Breast epithelium (tissue), 4 donors: ENCODE results near the gene CACNA2D3. TPM values are rescaled to one million over a fixed set of nuclear protein-coding genes. Genes with fewer than 3 reads are reported as not detected.

Experiments used
- DNase-seq, 2 donors: peaks; one replicate each; pipeline ENCODE4 v3.0.0-alpha.2; 2019; ENCODE audit warnings: low spot score in 2 of 2
- H3K27ac ChIP-seq, 2 donors: fragments of 200-600 bp; sonication (generic) in 1 of 2; one replicate each; pipeline ENCODE4 v1.5.1; 2016 to 2019; ENCODE audit warnings: mild to moderate bottlenecking in 1 of 2
- H3K27me3 ChIP-seq, 2 donors: fragments of 200-600 bp; sonication (generic) in 1 of 2; one replicate each; pipeline versions ENCODE4 v1.5.1 to v1.6.0; 2017 to 2019; ENCODE audit warnings: control low read depth in 1 of 2, mild to moderate bottlenecking in 1 of 2
- H3K36me3 ChIP-seq: fragments of 200-600 bp; one replicate; pipeline ENCODE4 v1.5.1; 2019
- H3K4me1 ChIP-seq, 2 donors: fragments of 200-600 bp; sonication (generic); one replicate each; pipeline ENCODE4 v1.5.1; 2016 to 2019; ENCODE audit warnings: control low read depth in 1 of 2
- H3K4me3 ChIP-seq, 3 donors: fragments of 200-600 bp; sonication (generic); 1 replicate in 2 of 3; 2 replicates in 1 of 3; pipeline ENCODE4 v1.5.1; 2016 to 2019; ENCODE audit warnings: mild to moderate bottlenecking in 3 of 3, moderate library complexity in 2 of 3
- H3K9me3 ChIP-seq, 2 donors: fragments of 200-600 bp; sonication (generic) in 1 of 2; one replicate each; pipeline ENCODE4 v1.5.1; 2016 to 2019; ENCODE audit warnings: control low read depth in 1 of 2
- POLR2A ChIP-seq: fragments of 450-650 bp; IDR thresholded peaks from one replicate; pipeline ENCODE4 v1.6.1; 2016; ENCODE audit warnings: antibody characterized with exemption, mild to moderate bottlenecking, moderate library complexity
- POLR2AphosphoS5 ChIP-seq, 3 donors: sonication (generic); formaldehyde crosslinking; IDR thresholded peaks; one replicate each; pipeline ENCODE4 v1.6.1; 2017; ENCODE audit warnings: antibody characterized with exemption in 3 of 3
- intact Hi-C: fragments of 100-400 bp; cut with DNase I; formaldehyde crosslinking; loops from one replicate; pipeline ENCODE4 v1.15.1; 2023; ENCODE audit warnings: low total_unique reads
- total RNA-seq, 3 donors: library from RNA; depleted of rRNA; stranded (reverse); fragments of >200 nt; gene quantifications; one replicate each; pipeline ENCODE4 v1.1.0, GENCODE V29; 2016
- TF ChIP-seq, protein P1 (sequence below), 3 donors: fragments of 450-650 bp; IDR thresholded peaks; one replicate each; pipeline ENCODE4 v1.5.1; 2016 to 2017; ENCODE audit warnings: antibody characterized with exemption in 3 of 3, mild to moderate bottlenecking in 3 of 3, moderate library complexity in 3 of 3

Gene CACNA2D3
- total RNA-seq, 3 donors from 2014 or later = 0.59 to 3.4 (median 2.3) TPM

DNA sequence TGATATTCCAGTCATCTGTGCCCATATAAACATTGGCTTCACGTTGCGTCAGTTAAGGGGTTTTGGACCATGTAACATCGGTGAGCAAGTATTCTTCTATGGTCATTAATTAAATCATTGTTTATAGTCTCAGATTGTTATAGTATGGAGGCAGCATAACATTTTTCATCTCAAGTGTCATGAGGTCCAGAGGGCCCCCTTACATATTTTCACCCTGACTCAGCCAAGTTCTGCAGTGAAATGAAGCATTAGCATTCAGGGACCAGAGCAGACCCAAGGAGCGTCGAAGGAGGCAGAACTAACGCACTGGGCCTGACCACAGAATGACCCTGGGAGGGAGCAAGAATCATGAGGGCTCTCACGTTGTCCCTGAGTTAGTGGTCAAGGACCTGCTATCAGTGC is 634.0 kb downstream of the CACNA2D3 start:
- no peaks in the 10 kb centered on the region for H3K27me3 ChIP-seq
- TF ChIP-seq, protein P1, sequence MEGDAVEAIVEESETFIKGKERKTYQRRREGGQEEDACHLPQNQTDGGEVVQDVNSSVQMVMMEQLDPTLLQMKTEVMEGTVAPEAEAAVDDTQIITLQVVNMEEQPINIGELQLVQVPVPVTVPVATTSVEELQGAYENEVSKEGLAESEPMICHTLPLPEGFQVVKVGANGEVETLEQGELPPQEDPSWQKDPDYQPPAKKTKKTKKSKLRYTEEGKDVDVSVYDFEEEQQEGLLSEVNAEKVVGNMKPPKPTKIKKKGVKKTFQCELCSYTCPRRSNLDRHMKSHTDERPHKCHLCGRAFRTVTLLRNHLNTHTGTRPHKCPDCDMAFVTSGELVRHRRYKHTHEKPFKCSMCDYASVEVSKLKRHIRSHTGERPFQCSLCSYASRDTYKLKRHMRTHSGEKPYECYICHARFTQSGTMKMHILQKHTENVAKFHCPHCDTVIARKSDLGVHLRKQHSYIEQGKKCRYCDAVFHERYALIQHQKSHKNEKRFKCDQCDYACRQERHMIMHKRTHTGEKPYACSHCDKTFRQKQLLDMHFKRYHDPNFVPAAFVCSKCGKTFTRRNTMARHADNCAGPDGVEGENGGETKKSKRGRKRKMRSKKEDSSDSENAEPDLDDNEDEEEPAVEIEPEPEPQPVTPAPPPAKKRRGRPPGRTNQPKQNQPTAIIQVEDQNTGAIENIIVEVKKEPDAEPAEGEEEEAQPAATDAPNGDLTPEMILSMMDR (IDR thresholded peaks at IDR 0.05) = no peak
- TF ChIP-seq POLR2A (no peak), POLR2AphosphoS5 (IDR thresholded peaks at IDR 0.05) (no peak)
- H3K4me1 ChIP-seq = no peaks in the 10 kb centered on the region
- intact Hi-C loops = no loop called here
- no peaks in the 10 kb centered on the region for H3K36me3 ChIP-seq
- H3K4me3 ChIP-seq = no peak overlapping the region
- DNase-seq = no peak
- no peak overlapping the region for H3K27ac ChIP-seq
- H3K9me3 ChIP-seq = no peaks in the 10 kb centered on the region

DNA sequence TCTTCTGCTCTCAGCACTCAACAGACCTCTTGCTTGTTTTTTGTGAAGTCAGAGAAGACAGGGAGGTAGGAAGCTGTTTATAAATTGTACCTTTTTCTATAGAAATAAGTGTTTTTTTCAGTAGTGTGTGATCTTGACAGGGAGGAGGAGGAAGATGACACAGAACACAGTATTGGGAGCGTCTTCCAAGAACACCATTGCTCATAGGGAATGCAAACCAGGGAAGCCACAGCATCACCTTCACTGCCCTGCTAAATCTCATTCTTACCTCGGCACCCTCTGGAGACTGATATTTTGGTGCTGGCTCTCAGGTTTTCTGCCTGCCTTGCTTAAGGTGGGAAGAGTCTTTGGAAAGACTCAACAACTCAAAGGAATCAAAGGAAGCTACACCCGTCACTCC is 636.1 kb downstream of the CACNA2D3 start:
- H3K27me3 ChIP-seq = no peaks in the 10 kb centered on the region
- H3K27ac ChIP-seq = no peak overlapping the region
- DNase-seq = no peak
- H3K36me3 ChIP-seq = no peaks in the 10 kb centered on the region
- H3K4me1 ChIP-seq = no peaks in the 10 kb centered on the region
- no peak overlapping the region for H3K4me3 ChIP-seq
- intact Hi-C loops = no loop called here
- no peak for TF ChIP-seq POLR2A
- TF ChIP-seq, protein P1 (IDR thresholded peaks at IDR 0.05) = no peak
- no peak for TF ChIP-seq POLR2AphosphoS5 (IDR thresholded peaks at IDR 0.05)
- no peaks in the 10 kb centered on the region for H3K9me3 ChIP-seq

GRCh38 chr3:54759166-54759565 is 636.8 kb downstream of the CACNA2D3 start:
- Histone ChIP-seq H3K4me3 (no peak overlapping the region), H3K9me3 (no peaks in the 10 kb centered on the region), H3K27ac (no peak overlapping the region), H3K4me1 (no peaks in the 10 kb centered on the region), H3K36me3 (no peaks in the 10 kb centered on the region), H3K27me3 (no peaks in the 10 kb centered on the region)
- intact Hi-C loops = no loop called here
- TF ChIP-seq POLR2AphosphoS5 (IDR thresholded peaks at IDR 0.05) (no peak), POLR2A (no peak)
- TF ChIP-seq, protein P1 (IDR thresholded peaks at IDR 0.05) = no peak
- DNase-seq = no peak

- intact Hi-C loops = no loop called here
- DNase-seq = no peak
- TF ChIP-seq POLR2AphosphoS5 (IDR thresholded peaks at IDR 0.05) = no peak
- TF ChIP-seq, protein P1 (IDR thresholded peaks at IDR 0.05) = no peak
- TF ChIP-seq POLR2A = no peak
- Histone ChIP-seq H3K9me3 (no peaks in the 10 kb centered on the region), H3K36me3 (no peaks in the 10 kb centered on the region), H3K27ac (no peak overlapping the region), H3K4me1 (no peaks in the 10 kb centered on the region), H3K27me3 (no peaks in the 10 kb centered on the region), H3K4me3 (no peak overlapping the region)
Observed at GRCh38 chr3:54760201-54760600, 637.8 kb downstream of the CACNA2D3 start.

DNA sequence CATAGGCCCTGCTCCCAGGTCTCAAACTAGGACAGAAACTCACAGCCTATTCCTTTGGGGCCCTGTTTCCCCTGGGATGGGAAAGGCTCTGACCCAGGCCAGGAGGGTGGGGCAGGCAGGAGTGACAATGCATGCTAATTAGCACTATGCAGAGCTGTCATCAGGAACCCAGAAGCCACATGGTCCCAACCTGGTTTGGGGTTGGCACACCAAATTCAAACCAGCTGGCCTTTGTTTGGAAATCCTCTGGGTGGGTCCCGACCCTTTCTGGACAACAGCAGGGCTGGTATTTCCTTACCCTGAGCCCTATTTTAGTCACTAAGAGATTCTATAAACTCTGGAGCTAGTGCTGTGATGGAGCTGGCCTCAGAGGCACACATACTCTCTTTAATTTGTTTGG is 639.3 kb downstream of the CACNA2D3 start:
- Histone ChIP-seq H3K4me1 (no peaks in the 10 kb centered on the region), H3K27ac (no peak overlapping the region), H3K36me3 (no peaks in the 10 kb centered on the region), H3K9me3 (no peaks in the 10 kb centered on the region), H3K4me3 (no peak overlapping the region), H3K27me3 (no peaks in the 10 kb centered on the region)
- intact Hi-C loops = no loop called here
- DNase-seq = no peak
- TF ChIP-seq POLR2AphosphoS5 (IDR thresholded peaks at IDR 0.05) = no peak
- TF ChIP-seq, protein P1 (IDR thresholded peaks at IDR 0.05) = no peak
- TF ChIP-seq POLR2A = no peak
